Fibroblast of lung (primary cell): ENCODE data around the gene NMD3. TPM values are rescaled to one million over a fixed set of nuclear protein-coding genes. Genes with fewer than 3 reads are reported as not detected.

Experiments used
- DNase-seq, 2 donors: peaks; one replicate each; pipeline versions ENCODE4 v3.0.0 to v3.0.0-alpha.2; 2010; ENCODE audit warnings: low read depth in 2 of 2
- H2AFZ ChIP-seq: 2 replicates; pipeline ENCODE4 v1.5.1; 2012; ENCODE audit warnings: low read length, control low read depth, inconsistent platforms
- H3K27ac ChIP-seq: 2 replicates; pipeline ENCODE4 v1.5.1; 2011; ENCODE audit warnings: low read length, control low read depth; ENCODE audit not compliant: insufficient read depth
- H3K27me3 ChIP-seq: 2 replicates; pipeline ENCODE4 v1.5.1; 2011; ENCODE audit warnings: mild to moderate bottlenecking, low read length; ENCODE audit not compliant: control insufficient read depth, insufficient read depth
- H3K36me3 ChIP-seq: 2 replicates; pipeline ENCODE4 v1.5.1; 2011; ENCODE audit warnings: low read length; ENCODE audit not compliant: control insufficient read depth, insufficient read depth
- H3K4me1 ChIP-seq: 2 replicates; pipeline ENCODE4 v1.5.1; 2011; ENCODE audit warnings: low read length; ENCODE audit not compliant: control insufficient read depth, insufficient read depth; ENCODE audit errors: extremely low read depth
- H3K4me2 ChIP-seq: 2 replicates; pipeline ENCODE4 v1.5.1; 2011; ENCODE audit warnings: low read length, control low read depth; ENCODE audit not compliant: insufficient read depth; ENCODE audit errors: extremely low read depth
- H3K4me3 ChIP-seq, 4 experiments: fragments of 200-600 bp in 1 of 4; sonication (generic) in 1 of 4; replicated peaks in 1 of 4; 2 replicates each; pipeline ENCODE4 v1.5.1; 2011 to 2016; ENCODE audit warnings: low read length in 4 of 4, low read depth in 3 of 4, mild to moderate bottlenecking in 3 of 4, control low read depth in 2 of 4, inconsistent platforms in 1 of 4, mixed read lengths in 1 of 4; ENCODE audit not compliant: insufficient read depth in 1 of 4; ENCODE audit errors: control extremely low read depth in 1 of 4
- H3K79me2 ChIP-seq: 2 replicates; pipeline ENCODE4 v1.5.1; 2012; ENCODE audit warnings: mild to moderate bottlenecking, low read length, inconsistent platforms; ENCODE audit not compliant: control insufficient read depth, insufficient read depth
- H3K9ac ChIP-seq: 2 replicates; pipeline ENCODE4 v1.5.1; 2011; ENCODE audit warnings: mild to moderate bottlenecking, low read length, control low read depth; ENCODE audit not compliant: insufficient read depth
- H3K9me3 ChIP-seq: 2 replicates; pipeline ENCODE4 v1.5.1; 2012; ENCODE audit warnings: low read depth, low read length; ENCODE audit not compliant: control insufficient read depth, insufficient read depth
- H4K20me1 ChIP-seq: 2 replicates; pipeline ENCODE4 v1.5.1; 2011; ENCODE audit warnings: low read length; ENCODE audit not compliant: control insufficient read depth, insufficient read depth; ENCODE audit errors: extremely low read depth
- CTCF ChIP-seq, 2 donors: IDR thresholded peaks in 1 of 2; conservative IDR thresholded peaks in 1 of 2; 1 replicate in 1 of 2; 2 replicates in 1 of 2; pipeline ENCODE4 v1.5.1; 2011 to 2012; ENCODE audit warnings: low read length in 2 of 2, control low read depth in 1 of 2, inconsistent platforms in 1 of 2, low read depth in 1 of 2, mild to moderate bottlenecking in 1 of 2
- EZH2 ChIP-seq: IDR thresholded peaks from 2 replicates; pipeline ENCODE4 v1.5.1; 2012; ENCODE audit warnings: low read length, control low read depth, mild to moderate bottlenecking; ENCODE audit errors: missing control alignments
- polyA plus RNA-seq, 2 donors: library from polyadenylated mRNA; depleted of rRNA in 1 of 2; stranded (reverse) in 1 of 2; unstranded in 1 of 2; fragments of >200 nt; gene quantifications; 2 replicates each; pipeline ENCODE4 v1.2.1, GENCODE V29; 2011 to 2012; ENCODE audit warnings: missing spikeins in 1 of 2
- total RNA-seq: library from RNA; depleted of rRNA; stranded (reverse); fragments of >200 nt; gene quantifications from 2 replicates; pipeline ENCODE4 v1.2.1, GENCODE V29; 2014

Gene NMD3
- total and polyA plus RNA-seq, 2 donors (not counting 1 experiment from before 2014, with no cell fraction given), result 62.8 to 134 TPM

- Histone ChIP-seq H3K9me3 (no peaks in the 10 kb centered on the region), H3K4me3 (no peak overlapping the region), H3K4me2 (no peak overlapping the region), H2AFZ (no peak overlapping the region), H3K4me1 (no peaks in the 10 kb centered on the region), H3K79me2 (peaks cover 33% of the 10 kb centered on the region), H3K27ac (no peak overlapping the region), H3K27me3 (no peaks in the 10 kb centered on the region), H3K36me3 (no peaks in the 10 kb centered on the region), H3K9ac (no peak overlapping the region), H4K20me1 (no peaks in the 10 kb centered on the region)
- TF ChIP-seq EZH2 (no peak), CTCF (conservative IDR thresholded peaks at IDR 0.05 in 1 of 2, IDR thresholded peaks at IDR 0.05 in 1 of 2; ENCODE audit: low read depth in 1 of 2, low read length in 2 of 2) (no peak)
- no peak for DNase-seq
These were observed 1.6 kb upstream of the NMD3 start for GRCh38 chr3:161219495-161219894.

GRCh38 chr3:161221806-161222600 is 892 bp downstream of the NMD3 start:
- peak; percentile 27 to 42 for DNase-seq
- H3K27ac ChIP-seq, result peak overlapping the region; percentile 91
- no peaks in the 10 kb centered on the region for H4K20me1 ChIP-seq
- peaks cover 41% of the 10 kb centered on the region for H3K79me2 ChIP-seq
- peak overlapping the region; percentile 71 for H3K4me2 ChIP-seq
- H3K4me1 ChIP-seq, result no peaks in the 10 kb centered on the region
- peak overlapping the region; percentile 59 for H2AFZ ChIP-seq
- peak overlapping the region; percentile 96 for H3K9ac ChIP-seq
- H3K9me3 ChIP-seq, result no peaks in the 10 kb centered on the region
- H3K27me3 ChIP-seq, result no peaks in the 10 kb centered on the region
- peak overlapping the region; percentile 74 to 98 (median 80) for H3K4me3 ChIP-seq
- TF ChIP-seq CTCF (conservative IDR thresholded peaks at IDR 0.05 in 1 of 2, IDR thresholded peaks at IDR 0.05 in 1 of 2; ENCODE audit: low read depth in 1 of 2, low read length in 2 of 2) (no peak), EZH2 (no peak)
- no peaks in the 10 kb centered on the region for H3K36me3 ChIP-seq

- Histone ChIP-seq H3K79me2 (peaks cover 41% of the 10 kb centered on the region), H3K9ac (no peak overlapping the region), H3K4me2 (peak overlapping the region; percentile 60), H3K27ac (no peak overlapping the region), H3K9me3 (no peaks in the 10 kb centered on the region), H3K4me1 (no peaks in the 10 kb centered on the region), H3K27me3 (no peaks in the 10 kb centered on the region), H3K4me3 (peak overlapping the region; percentile 74 to 98 (median 80)), H3K36me3 (peaks cover 2% of the 10 kb centered on the region), H2AFZ (no peak overlapping the region), H4K20me1 (no peaks in the 10 kb centered on the region)
- DNase-seq, result peak; percentile 17 to 65
- TF ChIP-seq EZH2 (no peak), CTCF (conservative IDR thresholded peaks at IDR 0.05 in 1 of 2, IDR thresholded peaks at IDR 0.05 in 1 of 2; ENCODE audit: low read depth in 1 of 2, low read length in 2 of 2) (no peak)
These were observed 1.6 kb downstream of the NMD3 start for GRCh38 chr3:161222662-161223061.
